OCI-LY1 (cell line): ENCODE measurements around the gene HOTAIR.

Source experiments
- H2AFZ ChIP-seq: fragments of 200-600 bp; sonication (generic), shearing (Covaris generic); 2 replicates; pipeline ENCODE4 v1.6.0; 2014; ENCODE audit warnings: antibody characterized with exemption, mild to moderate bottlenecking, low read length
- H3F3A ChIP-seq: fragments of 200-600 bp; sonication (generic), shearing (Covaris generic); 2 replicates; pipeline ENCODE4 v1.6.0; 2014; ENCODE audit warnings: mild to moderate bottlenecking, antibody characterized with exemption, low read length, moderate library complexity; ENCODE audit not compliant: insufficient read depth
- H3K27ac ChIP-seq: fragments of 200-600 bp; sonication (generic); 2 replicates; pipeline ENCODE4 v1.5.1; 2014; ENCODE audit warnings: low read length, mixed run types, mild to moderate bottlenecking, low read depth; ENCODE audit not compliant: poor library complexity, severe bottlenecking
- H3K27me3 ChIP-seq: fragments of 200-600 bp; sonication (generic); 2 replicates; pipeline ENCODE4 v1.6.0; 2014; ENCODE audit warnings: antibody characterized with exemption, mild to moderate bottlenecking, low read length, moderate library complexity; ENCODE audit not compliant: insufficient read depth
- H3K36me3 ChIP-seq: fragments of 200-600 bp; sonication (generic); 2 replicates; pipeline ENCODE4 v1.6.1; 2014; ENCODE audit warnings: mild to moderate bottlenecking, antibody characterized with exemption, low read length, moderate library complexity, mixed read lengths; ENCODE audit not compliant: insufficient read depth
- H3K4me1 ChIP-seq: fragments of 200-600 bp; sonication (generic); 2 replicates; pipeline ENCODE4 v1.5.1; 2014; ENCODE audit warnings: mild to moderate bottlenecking, low read length, moderate library complexity; ENCODE audit not compliant: insufficient read depth, severe bottlenecking
- H3K4me2 ChIP-seq: fragments of 200-600 bp; sonication (generic), shearing (Covaris generic); 2 replicates; pipeline ENCODE4 v1.6.1; 2014; ENCODE audit warnings: low read length
- H3K4me3 ChIP-seq: fragments of 200-600 bp; sonication (generic); 2 replicates; pipeline ENCODE4 v1.5.1; 2014; ENCODE audit warnings: low read length, low read depth, mild to moderate bottlenecking, mixed read lengths; ENCODE audit not compliant: poor library complexity, severe bottlenecking
- H3K79me2 ChIP-seq: fragments of 200-600 bp; shearing (Covaris generic); 2 replicates; pipeline ENCODE4 v1.6.1; 2016; ENCODE audit warnings: mixed run types, low read length, mixed read lengths; ENCODE audit not compliant: insufficient read depth
- H3K9ac ChIP-seq: fragments of 200-600 bp; sonication (generic), shearing (Covaris generic); 2 replicates; pipeline ENCODE4 v1.6.1; 2014; ENCODE audit warnings: mild to moderate bottlenecking, low read length, mixed read lengths
- H3K9me2 ChIP-seq: fragments of 200-600 bp; sonication (generic), shearing (Covaris generic); 2 replicates; pipeline ENCODE4 v1.6.1; 2014; ENCODE audit warnings: low read depth, mild to moderate bottlenecking, low read length, mixed read lengths
- H3K9me3 ChIP-seq: fragments of 200-600 bp; shearing (Covaris generic); 2 replicates; pipeline ENCODE4 v1.6.1; 2014; ENCODE audit warnings: low read length, mixed read lengths
- H4K20me1 ChIP-seq: fragments of 200-600 bp; sonication (generic), shearing (Covaris generic); 2 replicates; pipeline ENCODE4 v1.6.0; 2016; ENCODE audit warnings: mild to moderate bottlenecking, low read length; ENCODE audit not compliant: insufficient read depth
- EZH2 ChIP-seq: fragments of 200-600 bp; sonication (generic), shearing (Covaris generic); IDR thresholded peaks from 2 replicates; pipeline ENCODE4 v1.8.0; 2017; ENCODE audit warnings: borderline replicate concordance, mixed run types, mild to moderate bottlenecking, antibody characterized with exemption, low read length, moderate library complexity, mixed read lengths
- TF ChIP-seq, protein P1 (sequence below): fragments of 200-600 bp; sonication (generic), shearing (Covaris generic); IDR thresholded peaks from 2 replicates; pipeline ENCODE4 v1.5.1; 2017; ENCODE audit warnings: mild to moderate bottlenecking, antibody characterized with exemption, low read length, moderate library complexity, mixed read lengths

Gene HOTAIR

DNA sequence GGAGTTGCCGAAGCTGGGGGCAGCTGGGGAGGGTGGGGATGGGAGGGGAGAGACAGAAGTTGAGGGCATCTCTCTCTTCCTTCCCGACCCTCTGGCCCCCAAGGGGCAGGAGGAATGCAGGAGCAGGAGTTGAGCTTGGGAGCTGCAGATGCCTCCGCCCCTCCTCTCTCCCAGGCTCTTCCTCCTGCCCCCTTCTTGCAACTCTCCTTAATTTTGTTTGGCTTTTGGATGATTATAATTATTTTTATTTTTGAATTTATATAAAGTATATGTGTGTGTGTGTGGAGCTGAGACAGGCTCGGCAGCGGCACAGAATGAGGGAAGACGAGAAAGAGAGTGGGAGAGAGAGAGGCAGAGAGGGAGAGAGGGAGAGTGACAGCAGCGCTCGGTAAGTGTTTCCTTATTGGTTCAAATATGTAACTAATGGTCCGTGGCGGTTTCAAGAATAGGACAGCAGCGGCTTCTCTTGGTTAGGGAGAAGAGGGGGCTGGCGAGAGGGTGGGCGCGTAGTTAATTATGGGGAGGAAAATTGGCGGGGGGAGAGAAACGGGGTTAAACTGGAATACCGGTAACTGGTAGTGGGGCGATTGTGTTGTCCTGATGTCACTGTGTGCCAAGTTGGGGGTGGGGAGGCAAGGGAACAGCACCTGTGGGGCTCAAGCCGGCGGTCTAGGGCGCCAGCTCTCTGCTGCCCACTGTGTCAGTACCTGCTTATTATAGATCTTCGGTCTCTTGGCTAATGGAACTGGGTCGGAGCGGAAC, 42.5 kb upstream of the HOTAIR start:
- no peaks in the 10 kb centered on the region for H3K79me2 ChIP-seq
- no peak overlapping the region for H3K27ac ChIP-seq
- no peaks in the 10 kb centered on the region for H4K20me1 ChIP-seq
- H3K4me2 ChIP-seq = peak overlapping the region; percentile 87
- peaks cover 9% of the 10 kb centered on the region; the same call in 1 of the 2 replicates for H3K27me3 ChIP-seq
- TF ChIP-seq, protein P1, sequence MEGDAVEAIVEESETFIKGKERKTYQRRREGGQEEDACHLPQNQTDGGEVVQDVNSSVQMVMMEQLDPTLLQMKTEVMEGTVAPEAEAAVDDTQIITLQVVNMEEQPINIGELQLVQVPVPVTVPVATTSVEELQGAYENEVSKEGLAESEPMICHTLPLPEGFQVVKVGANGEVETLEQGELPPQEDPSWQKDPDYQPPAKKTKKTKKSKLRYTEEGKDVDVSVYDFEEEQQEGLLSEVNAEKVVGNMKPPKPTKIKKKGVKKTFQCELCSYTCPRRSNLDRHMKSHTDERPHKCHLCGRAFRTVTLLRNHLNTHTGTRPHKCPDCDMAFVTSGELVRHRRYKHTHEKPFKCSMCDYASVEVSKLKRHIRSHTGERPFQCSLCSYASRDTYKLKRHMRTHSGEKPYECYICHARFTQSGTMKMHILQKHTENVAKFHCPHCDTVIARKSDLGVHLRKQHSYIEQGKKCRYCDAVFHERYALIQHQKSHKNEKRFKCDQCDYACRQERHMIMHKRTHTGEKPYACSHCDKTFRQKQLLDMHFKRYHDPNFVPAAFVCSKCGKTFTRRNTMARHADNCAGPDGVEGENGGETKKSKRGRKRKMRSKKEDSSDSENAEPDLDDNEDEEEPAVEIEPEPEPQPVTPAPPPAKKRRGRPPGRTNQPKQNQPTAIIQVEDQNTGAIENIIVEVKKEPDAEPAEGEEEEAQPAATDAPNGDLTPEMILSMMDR = no peak
- TF ChIP-seq EZH2 = no peak
- H3K9ac ChIP-seq = peak overlapping the region; percentile 71
- H2AFZ ChIP-seq = peak overlapping the region; percentile 78
- peak overlapping the region; percentile 70 for H3K4me3 ChIP-seq
- peaks cover 22% of the 10 kb centered on the region for H3K4me1 ChIP-seq
- H3F3A ChIP-seq = no peaks in the 10 kb centered on the region
- no peaks in the 10 kb centered on the region for H3K9me2 ChIP-seq
- no peaks in the 10 kb centered on the region for H3K9me3 ChIP-seq
- H3K36me3 ChIP-seq = no peaks in the 10 kb centered on the region

DNA sequence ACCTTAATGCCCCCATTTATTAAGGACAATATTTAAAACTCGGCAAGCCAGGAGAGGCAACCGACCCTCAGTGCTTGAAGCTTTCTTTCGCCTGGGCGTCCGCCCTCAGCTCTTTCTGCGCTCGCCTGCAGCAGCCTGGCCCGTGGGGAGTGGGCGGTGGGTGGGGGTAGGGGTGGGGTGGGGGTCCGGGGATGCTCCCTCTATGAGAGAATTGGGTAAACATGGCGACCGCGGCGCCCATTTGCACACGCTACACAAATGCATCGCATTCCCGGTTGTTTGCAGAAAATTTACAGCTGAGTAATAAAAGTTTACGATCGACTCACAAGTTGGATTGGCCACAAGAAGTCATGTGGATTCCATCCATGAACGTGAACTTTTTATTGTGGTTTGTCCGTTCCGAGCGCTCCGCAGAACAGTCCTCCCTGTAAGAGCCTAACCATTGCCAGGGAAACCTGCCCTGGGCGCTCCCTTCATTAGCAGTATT, 41.8 kb upstream of the HOTAIR start:
- H3K4me1 ChIP-seq = peaks cover 22% of the 10 kb centered on the region
- no peak overlapping the region for H3K27ac ChIP-seq
- H4K20me1 ChIP-seq = no peaks in the 10 kb centered on the region
- H3F3A ChIP-seq = no peaks in the 10 kb centered on the region
- H3K4me3 ChIP-seq = no peak overlapping the region
- no peaks in the 10 kb centered on the region for H3K9me2 ChIP-seq
- H3K79me2 ChIP-seq = no peaks in the 10 kb centered on the region
- H3K9me3 ChIP-seq = no peaks in the 10 kb centered on the region
- no peak overlapping the region for H3K9ac ChIP-seq
- TF ChIP-seq, protein P1 = no peak
- no peak for TF ChIP-seq EZH2
- no peak overlapping the region for H2AFZ ChIP-seq
- H3K36me3 ChIP-seq = no peaks in the 10 kb centered on the region
- no peak overlapping the region for H3K4me2 ChIP-seq
- H3K27me3 ChIP-seq = peaks cover 6% of the 10 kb centered on the region; the same call in 1 of the 2 replicates

DNA sequence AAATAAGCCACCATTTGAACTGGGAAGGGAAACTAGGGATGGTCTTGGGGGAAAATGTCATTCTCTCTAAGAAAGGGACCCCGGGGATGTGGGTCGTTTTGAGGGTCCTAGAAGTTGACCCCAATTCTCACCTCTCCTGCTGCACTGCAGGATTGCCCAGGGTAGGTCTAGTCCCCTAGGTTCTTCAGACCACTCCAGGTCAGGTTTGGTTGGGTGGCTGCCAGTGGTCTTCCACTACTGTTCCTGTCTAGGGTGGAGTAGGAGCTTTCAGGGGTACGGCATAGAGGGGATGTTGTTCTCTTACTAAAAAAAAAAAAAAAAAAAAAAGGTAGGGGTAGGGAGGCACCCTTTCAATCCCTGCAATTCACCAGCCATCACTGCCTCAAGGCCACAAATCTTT, 41.3 kb upstream of the HOTAIR start:
- no peak overlapping the region for H3K4me3 ChIP-seq
- no peak overlapping the region for H2AFZ ChIP-seq
- H4K20me1 ChIP-seq = no peaks in the 10 kb centered on the region
- peaks cover 22% of the 10 kb centered on the region for H3K4me1 ChIP-seq
- no peak overlapping the region for H3K4me2 ChIP-seq
- H3F3A ChIP-seq = no peaks in the 10 kb centered on the region
- H3K27me3 ChIP-seq = peaks cover 6% of the 10 kb centered on the region; the same call in 1 of the 2 replicates
- H3K9me2 ChIP-seq = no peaks in the 10 kb centered on the region
- H3K9ac ChIP-seq = no peak overlapping the region
- TF ChIP-seq, protein P1 = no peak
- no peak for TF ChIP-seq EZH2
- H3K9me3 ChIP-seq = no peaks in the 10 kb centered on the region
- H3K36me3 ChIP-seq = no peaks in the 10 kb centered on the region
- H3K27ac ChIP-seq = no peak overlapping the region
- no peaks in the 10 kb centered on the region for H3K79me2 ChIP-seq
